ENCODE results near the gene ADGRD1. TPM values are rescaled to one million over a fixed set of nuclear protein-coding genes. Genes with fewer than 3 reads are reported as not detected.

The ADGRD1 gene
- total RNA-seq, 1 donor from 2014 or later, result 0.47 TPM

- POLR2A ChIA-PET, result no interaction called here
- CTCF ChIA-PET, result no interaction called here
- TF ChIP-seq CTCF (IDR thresholded peaks at IDR 0.05), result no peak
Measured at GRCh38 chr12:131052063-131052781, 98.5 kb downstream of the ADGRD1 start.

GRCh38 chr12:131052929-131053328, 99.2 kb downstream of the ADGRD1 start:
- DNase-seq (no peak), ATAC-seq (ENCODE audit: low read depth) (no peak)
- Mint-ChIP-seq H3K27ac (no peak overlapping the region), H3K4me1 (peaks cover 4% of the 10 kb centered on the region), H3K9me3 (no peaks in the 10 kb centered on the region), H3K36me3 (ENCODE audit: low read depth) (no peaks in the 10 kb centered on the region), H3K27me3 (peaks cover 20% of the 10 kb centered on the region), H3K4me3 (no peak overlapping the region)
- intact Hi-C loops (cut with micrococcal nuclease), result no loop called here
- POLR2A ChIA-PET, result no interaction called here
- CTCF ChIA-PET, result no interaction called here
- no peak for TF ChIP-seq CTCF (IDR thresholded peaks at IDR 0.05)

More at GRCh38 chr12:131052063-131052781, 98.5 kb downstream of the ADGRD1 start:
- Mint-ChIP-seq H3K27ac (no peak overlapping the region), H3K4me3 (no peak overlapping the region), H3K9me3 (no peaks in the 10 kb centered on the region), H3K4me1 (peaks cover 8% of the 10 kb centered on the region), H3K27me3 (peaks cover 14% of the 10 kb centered on the region), H3K36me3 (ENCODE audit: low read depth) (no peaks in the 10 kb centered on the region)
- DNase-seq, result no peak
- intact Hi-C loops (cut with micrococcal nuclease), result no loop called here
- ATAC-seq (ENCODE audit: low read depth), result no peak

GRCh38 chr12:131053567-131053966, 99.9 kb downstream of the ADGRD1 start:
- Mint-ChIP-seq H3K4me1 (no peaks in the 10 kb centered on the region), H3K9me3 (no peaks in the 10 kb centered on the region), H3K27ac (no peak overlapping the region), H3K36me3 (ENCODE audit: low read depth) (no peaks in the 10 kb centered on the region), H3K4me3 (no peak overlapping the region), H3K27me3 (peaks cover 21% of the 10 kb centered on the region)
- CTCF ChIA-PET, result no interaction called here
- TF ChIP-seq CTCF (IDR thresholded peaks at IDR 0.05), result no peak
- POLR2A ChIA-PET, result no interaction called here
- ATAC-seq (ENCODE audit: low read depth) (no peak), DNase-seq (no peak)
- intact Hi-C loops (cut with micrococcal nuclease), result no loop called here

GRCh38 chr12:131054345-131055092, 100.8 kb downstream of the ADGRD1 start:
- H3K27me3 Mint-ChIP-seq, result peaks cover 21% of the 10 kb centered on the region
- DNase-seq (no peak), ATAC-seq (ENCODE audit: low read depth) (no peak)
- no peaks in the 10 kb centered on the region for H3K9me3 Mint-ChIP-seq
- no peak overlapping the region for H3K4me3 Mint-ChIP-seq
- H3K36me3 Mint-ChIP-seq (ENCODE audit: low read depth), result no peaks in the 10 kb centered on the region
- TF ChIP-seq CTCF (IDR thresholded peaks at IDR 0.05), result no peak
- no peak overlapping the region for H3K27ac Mint-ChIP-seq
- POLR2A ChIA-PET, result no interaction called here
- H3K4me1 Mint-ChIP-seq, result no peaks in the 10 kb centered on the region
- intact Hi-C loops (cut with micrococcal nuclease), result no loop called here
- CTCF ChIA-PET, result no interaction called here

- DNase-seq, result no peak
- Mint-ChIP-seq H3K9me3 (no peaks in the 10 kb centered on the region), H3K27ac (no peak overlapping the region), H3K27me3 (peaks cover 21% of the 10 kb centered on the region), H3K36me3 (ENCODE audit: low read depth) (no peaks in the 10 kb centered on the region), H3K4me1 (no peaks in the 10 kb centered on the region), H3K4me3 (no peak overlapping the region)
- no peak for ATAC-seq (ENCODE audit: low read depth)
- no peak for TF ChIP-seq CTCF (IDR thresholded peaks at IDR 0.05)
- POLR2A ChIA-PET, result no interaction called here
- CTCF ChIA-PET, result no interaction called here
- intact Hi-C loops (cut with micrococcal nuclease), result no loop called here
Measured at GRCh38 chr12:131055093-131055465, 101.4 kb downstream of the ADGRD1 start.

Data from activated B cell treated with CpG ODN at 0.5 μM for 24 hours (primary cell).